Transverse colon (tissue), 4 donors: ENCODE data around the gene MDGA2. TPM values are rescaled to one million over a fixed set of nuclear protein-coding genes. Genes with fewer than 3 reads are reported as not detected.

Experiments
- DNase-seq: peaks from one replicate; pipeline ENCODE4 v3.0.0-alpha.2; 2019
- H3K27ac ChIP-seq, 4 donors: fragments of 200-600 bp; sonication (generic); 2 replicates each; pipeline ENCODE4 v1.5.1; 2016 to 2018; ENCODE audit warnings: inconsistent platforms in 4 of 4
- H3K27me3 ChIP-seq: fragments of 200-600 bp; sonication (generic); 2 replicates; pipeline ENCODE4 v1.5.1; 2017; ENCODE audit warnings: inconsistent platforms
- H3K36me3 ChIP-seq, 4 donors: fragments of 200-600 bp; sonication (generic); 2 replicates each; pipeline ENCODE4 v1.5.1; 2017 to 2019; ENCODE audit warnings: inconsistent platforms in 4 of 4
- H3K4me1 ChIP-seq, 4 donors: fragments of 200-600 bp; sonication (generic); 2 replicates each; pipeline ENCODE4 v1.5.1; 2017 to 2020; ENCODE audit warnings: inconsistent platforms in 4 of 4
- H3K4me3 ChIP-seq, 4 donors: fragments of 200-600 bp; sonication (generic); 1 replicate in 1 of 4; 2 replicates in 3 of 4; pipeline versions ENCODE4 v1.5.1 to v1.6.1; 2017 to 2019; ENCODE audit warnings: inconsistent platforms in 4 of 4
- H3K9me3 ChIP-seq, 2 donors: fragments of 200-600 bp; sonication (generic); 2 replicates each; pipeline ENCODE4 v1.5.1; 2017 to 2019; ENCODE audit warnings: inconsistent platforms in 2 of 2
- EP300 ChIP-seq: sonication (generic); formaldehyde crosslinking; IDR thresholded peaks from one replicate; pipeline ENCODE4 v1.6.1; 2017; ENCODE audit warnings: antibody characterized with exemption, low read depth
- POLR2A ChIP-seq: fragments of 450-650 bp; IDR thresholded peaks from one replicate; pipeline ENCODE4 v1.6.1; 2016; ENCODE audit warnings: antibody characterized with exemption, mild to moderate bottlenecking, moderate library complexity
- POLR2AphosphoS5 ChIP-seq, 3 donors: sonication (generic); formaldehyde crosslinking; IDR thresholded peaks; one replicate each; pipeline ENCODE4 v1.6.1; 2016; ENCODE audit warnings: antibody characterized with exemption in 3 of 3
- WGBS, 2 donors: methylation state at CpG; one replicate each; pipeline ENCODE4 v1.1.5; 2018; ENCODE audit warnings: low coverage in 1 of 2; 5-methylcytosine and 5-hydroxymethylcytosine counted together
- in situ Hi-C, 4 donors: fragments of 200-750 bp; cut with MboI; loops; one replicate each; pipeline versions ENCODE4 v1.15.0 to v1.15.1; 2017; ENCODE audit warnings: low sequenced_read_pairs in 3 of 4, low pct_ligation_motif_present in 1 of 4, low pct_unique_long_range_greater_than_20kb in 1 of 4
- intact Hi-C: fragments of 100-400 bp; cut with DNase I; formaldehyde crosslinking; loops from one replicate; pipeline ENCODE4 v1.15.1; 2023; ENCODE audit warnings: low total_unique reads
- total RNA-seq, 4 donors: library from RNA; depleted of rRNA; stranded (reverse); fragments of >200 nt; gene quantifications; one replicate each; pipeline ENCODE4 v1.1.0, GENCODE V29; 2016
- TF ChIP-seq, protein P1 (sequence below), 5 experiments: fragments of 200-600 bp in 3 of 5; fragments of 450-650 bp in 2 of 5; sonication (generic) in 3 of 5; IDR thresholded peaks; 1 replicate in 2 of 5; 2 replicates in 3 of 5; pipeline ENCODE4 v1.5.1; 2016 to 2017; ENCODE audit warnings: antibody characterized with exemption in 5 of 5, inconsistent platforms in 3 of 5, mild to moderate bottlenecking in 2 of 5, moderate library complexity in 1 of 5

Gene MDGA2
- total RNA-seq, 4 donors from 2014 or later = not detected

DNA sequence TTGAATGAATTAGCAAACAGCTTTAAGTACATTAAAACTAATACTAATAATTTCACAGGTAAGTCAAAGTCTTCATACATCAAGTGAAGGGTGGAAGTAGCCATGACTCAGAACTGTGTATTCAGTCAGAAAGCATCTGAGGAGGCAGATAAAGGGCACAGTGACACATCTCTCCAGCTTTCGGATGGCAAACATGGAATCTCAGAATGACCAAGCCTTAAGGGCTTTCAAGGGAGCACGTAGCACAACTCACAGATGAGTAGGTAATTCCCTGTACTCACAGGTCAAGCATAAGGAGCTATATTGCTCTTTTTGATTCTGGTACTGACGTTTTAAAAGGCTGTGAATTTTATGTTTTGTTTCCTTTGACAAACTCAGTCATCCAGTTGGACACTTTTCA is 56.0 kb downstream of the MDGA2 start:
- in situ Hi-C loops = no loop called here
- Histone ChIP-seq H3K4me3 (no peak overlapping the region), H3K4me1 (no peaks in the 10 kb centered on the region), H3K9me3 (no peaks in the 10 kb centered on the region), H3K27me3 (no peaks in the 10 kb centered on the region), H3K27ac (no peak overlapping the region), H3K36me3 (no peaks in the 10 kb centered on the region)
- intact Hi-C loops = no loop called here
- 51 to 55% methylated on average over 3 of the region's 3 CpGs for WGBS, 2 donors
- DNase-seq = no peak
- TF ChIP-seq POLR2A (no peak), POLR2AphosphoS5 (IDR thresholded peaks at IDR 0.05) (no peak), EP300 (no peak)
- TF ChIP-seq, protein P1, sequence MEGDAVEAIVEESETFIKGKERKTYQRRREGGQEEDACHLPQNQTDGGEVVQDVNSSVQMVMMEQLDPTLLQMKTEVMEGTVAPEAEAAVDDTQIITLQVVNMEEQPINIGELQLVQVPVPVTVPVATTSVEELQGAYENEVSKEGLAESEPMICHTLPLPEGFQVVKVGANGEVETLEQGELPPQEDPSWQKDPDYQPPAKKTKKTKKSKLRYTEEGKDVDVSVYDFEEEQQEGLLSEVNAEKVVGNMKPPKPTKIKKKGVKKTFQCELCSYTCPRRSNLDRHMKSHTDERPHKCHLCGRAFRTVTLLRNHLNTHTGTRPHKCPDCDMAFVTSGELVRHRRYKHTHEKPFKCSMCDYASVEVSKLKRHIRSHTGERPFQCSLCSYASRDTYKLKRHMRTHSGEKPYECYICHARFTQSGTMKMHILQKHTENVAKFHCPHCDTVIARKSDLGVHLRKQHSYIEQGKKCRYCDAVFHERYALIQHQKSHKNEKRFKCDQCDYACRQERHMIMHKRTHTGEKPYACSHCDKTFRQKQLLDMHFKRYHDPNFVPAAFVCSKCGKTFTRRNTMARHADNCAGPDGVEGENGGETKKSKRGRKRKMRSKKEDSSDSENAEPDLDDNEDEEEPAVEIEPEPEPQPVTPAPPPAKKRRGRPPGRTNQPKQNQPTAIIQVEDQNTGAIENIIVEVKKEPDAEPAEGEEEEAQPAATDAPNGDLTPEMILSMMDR (IDR thresholded peaks at IDR 0.05) = no peak

DNA sequence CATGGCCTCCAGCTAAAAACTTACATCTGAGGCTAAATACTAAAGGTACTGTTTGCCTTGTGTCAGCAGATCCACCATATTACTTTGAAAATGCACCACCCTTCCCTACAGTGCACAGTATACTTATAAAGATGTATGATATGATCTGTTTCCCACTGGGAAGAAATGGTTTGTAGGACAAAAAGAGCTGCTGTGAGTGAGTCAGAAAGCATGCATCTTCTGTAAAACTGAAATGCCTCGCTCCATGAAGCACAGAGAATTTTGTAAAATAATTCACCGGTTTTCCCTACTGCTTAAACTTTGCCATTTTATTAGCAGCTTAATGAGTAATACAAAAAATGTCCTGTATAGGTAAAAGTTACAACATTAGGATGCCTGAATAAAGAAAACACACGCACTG is 68.8 kb downstream of the MDGA2 start:
- Histone ChIP-seq H3K27ac (no peak overlapping the region), H3K4me3 (no peak overlapping the region), H3K9me3 (no peaks in the 10 kb centered on the region), H3K27me3 (no peaks in the 10 kb centered on the region), H3K36me3 (no peaks in the 10 kb centered on the region), H3K4me1 (no peaks in the 10 kb centered on the region)
- 84 to 89% methylated on average over 3 of the region's 3 CpGs for WGBS, 2 donors
- DNase-seq = no peak
- in situ Hi-C loops (no loop called here), intact Hi-C loops (no loop called here)
- TF ChIP-seq EP300 = no peak

GRCh38 chr14:47596860-47597259 is 78.5 kb downstream of the MDGA2 start:
- Histone ChIP-seq H3K27ac (no peak overlapping the region), H3K4me1 (no peaks in the 10 kb centered on the region), H3K36me3 (no peaks in the 10 kb centered on the region), H3K27me3 (no peaks in the 10 kb centered on the region), H3K4me3 (no peak overlapping the region), H3K9me3 (no peaks in the 10 kb centered on the region)
- no peak for DNase-seq
- intact Hi-C loops (no loop called here), in situ Hi-C loops (no loop called here)
- 69 to 74% methylated on average over 2 of the region's 2 CpGs for WGBS, 2 donors
- TF ChIP-seq, protein P1 (IDR thresholded peaks at IDR 0.05) = no peak
- TF ChIP-seq POLR2AphosphoS5 (IDR thresholded peaks at IDR 0.05) (no peak), POLR2A (no peak), EP300 (no peak)

DNA sequence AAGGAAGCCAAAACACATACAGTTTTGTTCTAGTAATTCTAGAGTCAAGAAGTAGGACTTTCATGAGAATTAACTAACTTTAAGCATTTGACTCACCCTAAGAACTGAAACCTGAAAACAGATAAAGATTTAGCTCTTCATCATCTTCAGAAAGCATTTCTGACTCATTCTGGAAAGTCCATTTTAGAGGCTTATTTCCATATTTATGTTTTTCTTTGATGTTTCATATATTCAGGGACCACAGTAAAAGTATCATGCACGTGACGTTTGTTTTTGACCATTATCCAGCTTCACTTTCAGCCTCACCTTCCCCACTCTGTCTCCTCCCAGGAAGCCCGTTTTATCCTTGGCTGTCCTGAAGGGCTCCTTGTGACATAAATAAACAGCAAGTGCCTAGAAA is 79.2 kb downstream of the MDGA2 start:
- DNase-seq = no peak
- in situ Hi-C loops (no loop called here), intact Hi-C loops (no loop called here)
- 67 to 94% methylated on average over 3 of the region's 3 CpGs for WGBS, 2 donors
- Histone ChIP-seq H3K4me3 (no peak overlapping the region), H3K9me3 (no peaks in the 10 kb centered on the region), H3K27me3 (no peaks in the 10 kb centered on the region), H3K36me3 (no peaks in the 10 kb centered on the region), H3K4me1 (no peaks in the 10 kb centered on the region), H3K27ac (no peak overlapping the region)
- TF ChIP-seq EP300 (no peak), POLR2AphosphoS5 (IDR thresholded peaks at IDR 0.05) (no peak)

DNA sequence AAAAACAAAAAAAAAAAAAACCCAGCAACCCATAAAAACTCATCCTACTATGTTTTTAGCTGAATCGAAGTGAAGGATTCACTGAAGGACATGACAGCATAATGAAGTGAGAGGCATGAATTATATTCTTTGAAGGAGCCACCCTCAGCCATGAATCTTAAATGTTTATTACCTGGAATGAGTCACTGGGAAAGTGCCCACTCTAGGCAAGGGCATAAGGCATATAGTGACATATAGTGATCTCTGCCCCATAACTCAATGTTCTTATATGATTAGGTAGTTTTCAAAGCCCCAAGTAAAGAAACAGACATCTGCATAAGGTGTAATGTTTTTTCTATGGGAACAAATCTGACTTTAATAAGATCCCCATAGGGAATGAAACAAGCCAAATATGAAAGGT is 79.9 kb downstream of the MDGA2 start:
- 67 to 88% methylated on average over 1 of the region's 1 CpG for WGBS, 2 donors
- Histone ChIP-seq H3K4me1 (no peaks in the 10 kb centered on the region), H3K36me3 (no peaks in the 10 kb centered on the region), H3K27me3 (no peaks in the 10 kb centered on the region), H3K27ac (no peak overlapping the region), H3K4me3 (no peak overlapping the region), H3K9me3 (no peaks in the 10 kb centered on the region)
- TF ChIP-seq EP300 (no peak), POLR2AphosphoS5 (IDR thresholded peaks at IDR 0.05) (no peak), POLR2A (no peak)
- TF ChIP-seq, protein P1 (IDR thresholded peaks at IDR 0.05) = no peak
- no peak for DNase-seq
- in situ Hi-C loops = no loop called here
- intact Hi-C loops = no loop called here
